Measurements from ENCODE around the gene GMPPA. TPM values are rescaled to one million over a fixed set of nuclear protein-coding genes. Genes with fewer than 3 reads are reported as not detected.

GMPPA gene
- polyA plus RNA-seq, 2 of the 4 experiments (the other 2 are of a cell fraction): 36.2 to 46.2 TPM

DNA sequence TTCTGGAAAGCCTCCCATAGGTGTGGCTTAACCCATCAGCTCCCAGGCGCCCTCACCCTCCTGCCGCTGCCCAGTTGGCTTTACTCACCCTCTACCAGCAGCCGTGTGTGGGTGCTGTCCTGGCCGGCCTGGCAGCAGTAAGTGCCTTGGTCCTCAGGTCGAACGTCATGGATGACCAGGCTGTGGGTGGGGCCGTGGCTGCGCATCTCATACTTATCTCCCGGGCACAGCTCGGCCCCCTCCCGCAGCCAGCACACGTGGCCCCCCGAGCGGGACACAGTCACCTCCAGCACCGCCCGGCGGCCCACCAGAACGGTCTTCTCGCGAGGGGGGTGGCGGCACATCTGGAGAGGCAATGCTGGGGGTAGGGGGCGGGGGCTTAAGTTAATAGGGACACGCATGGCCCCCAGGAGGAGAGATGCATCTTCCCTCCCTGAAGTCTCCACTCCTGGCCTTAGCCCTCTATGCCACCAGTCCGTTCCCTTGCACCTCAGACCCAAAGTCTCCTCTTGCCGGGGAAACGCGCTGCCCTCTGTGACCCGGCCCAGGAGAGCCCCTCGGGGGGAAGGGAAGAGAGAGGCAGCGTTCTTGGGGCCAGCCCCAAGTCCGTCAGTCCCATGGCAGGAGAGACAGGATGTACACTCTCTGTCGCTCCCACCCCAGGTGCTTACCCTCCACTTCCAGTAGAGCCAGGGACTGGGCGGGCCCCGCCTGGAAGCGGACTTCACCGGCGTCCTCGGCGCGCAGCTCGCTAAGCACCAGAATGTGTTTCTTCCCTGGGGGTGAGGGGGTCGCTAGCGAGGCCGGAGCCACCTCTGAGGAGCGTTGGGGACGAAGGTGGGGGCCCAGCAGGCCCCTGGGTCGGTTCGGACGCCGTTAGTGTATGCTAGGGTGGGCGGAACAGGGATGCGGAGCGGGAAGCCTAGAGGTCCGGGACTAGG, 53.0 kb downstream of the GMPPA start:
- WGBS (ENCODE audit: missing lambda C conversion rate): 6% methylated on average over 25 of the region's 54 CpGs
- FAIRE-seq (no peak), DNase-seq (ENCODE audit: low read depth in 1 of 2, low spot score in 1 of 2) (peak in 1 of 2 experiments; percentile 52), ATAC-seq (peak; percentile 61 to 69)
- H3K27ac ChIP-seq: peak overlapping the region; percentile 70 to 81; a peak in 4 of 6 replicates
- ChIA-PET POLR2A (interaction anchor here (1.1 to 1.2 kb wide), 3 partner anchors 8 to 46 kb away, joined by 3 read pairs; partner anchors contain the start of genes CHPF, OBSL1, STK11IP and TMEM198), CTCF (interaction anchor here (1.0 to 5.8 kb wide), 9 partner anchors 8 to 90 kb away, joined by 3 to 51 read pairs (median 7); partner anchors contain the start of genes CHPF and TMEM198)
- H3K4me3 ChIP-seq: peak overlapping the region; percentile 76
- no peaks in the 10 kb centered on the region for H3K9me3 ChIP-seq
- H3K4me2 ChIP-seq: peak overlapping the region; percentile 100
- TF ChIP-seq NR3C1 (IDR thresholded peaks at IDR 0.05) (no peak), RNF2 (IDR thresholded peaks at IDR 0.05; ENCODE audit: borderline replicate concordance, low read depth) (0 out of 2 replicates have a peak, but pooled peaks have one; percentile 24)
- peaks cover 16% of the 10 kb centered on the region for H3K4me1 ChIP-seq

GRCh38 chr2:219552382-219553167, 53.9 kb downstream of the GMPPA start:
- ATAC-seq: peak; percentile 76 to 90
- POLR2A ChIA-PET: interaction anchor here (1.1 to 1.2 kb wide), 3 partner anchors 8 to 45 kb away, joined by 3 read pairs; partner anchors contain the start of genes CHPF, OBSL1, STK11IP and TMEM198
- H3K9me3 ChIP-seq: no peaks in the 10 kb centered on the region
- H3K4me3 ChIP-seq: peak overlapping the region; percentile 76
- peak; percentile 75 to 80 for DNase-seq (ENCODE audit: low read depth in 1 of 2, low spot score in 1 of 2)
- peak overlapping the region; percentile 70 to 81 for H3K27ac ChIP-seq
- 26% methylated on average over 21 of the region's 99 CpGs for whole genome bisulfite sequencing (ENCODE audit: missing lambda C conversion rate)
- FAIRE-seq: no peak
- TF ChIP-seq MYC (IDR thresholded peaks at IDR 0.05; ENCODE audit: borderline replicate concordance, low read length) (no peak), RAD21 (conservative IDR thresholded peaks at IDR 0.05 in 1 of 2, IDR thresholded peaks at IDR 0.05 in 1 of 2) (no peak), CEBPB (IDR thresholded peaks at IDR 0.05) (no peak), EHF (CRISPR knock-in tag; IDR thresholded peaks at IDR 0.05) (no peak), PHF8 (IDR thresholded peaks at IDR 0.05; ENCODE audit: borderline replicate concordance, low read depth) (no peak), MAZ (IDR thresholded peaks at IDR 0.05; ENCODE audit: borderline replicate concordance, low read depth, low read length) (no peak), BCL3 (IDR thresholded peaks at IDR 0.05) (no peak), ESRRA (IDR thresholded peaks at IDR 0.05; ENCODE audit: borderline replicate concordance, low read length) (no peak), SMC3 (IDR thresholded peaks at IDR 0.05) (no peak), RNF2 (IDR thresholded peaks at IDR 0.05; ENCODE audit: borderline replicate concordance, low read depth) (0 out of 2 replicates have a peak, but pooled peaks have one; percentile 22), E2F6 (IDR thresholded peaks at IDR 0.05; ENCODE audit: borderline replicate concordance, low read depth) (peak; percentile 79; the same call in 1 of the 2 replicates), ZNF302 (CRISPR knock-in tag; IDR thresholded peaks at IDR 0.05) (no peak), FOSB (CRISPR knock-in tag; IDR thresholded peaks at IDR 0.05) (no peak), MAX (IDR thresholded peaks at IDR 0.05) (peak; percentile 79), ZFP36 (IDR thresholded peaks at IDR 0.05; ENCODE audit: borderline replicate concordance, partially characterized antibody) (no peak), NR3C1 (IDR thresholded peaks at IDR 0.05) (no peak), RFX5 (IDR thresholded peaks at IDR 0.05) (no peak), POLR2A (IDR thresholded peaks at IDR 0.05; ENCODE audit: low read length) (peak; percentile 31), CTCF (IDR thresholded peaks at IDR 0.05) (no peak), HOXB13 (CRISPR knock-in tag; IDR thresholded peaks at IDR 0.05; ENCODE audit: low read depth) (peak; percentile 27; the same call in 1 of the 2 replicates), KDM5A (IDR thresholded peaks at IDR 0.05) (no peak)
- TF ChIP-seq, protein P1, sequence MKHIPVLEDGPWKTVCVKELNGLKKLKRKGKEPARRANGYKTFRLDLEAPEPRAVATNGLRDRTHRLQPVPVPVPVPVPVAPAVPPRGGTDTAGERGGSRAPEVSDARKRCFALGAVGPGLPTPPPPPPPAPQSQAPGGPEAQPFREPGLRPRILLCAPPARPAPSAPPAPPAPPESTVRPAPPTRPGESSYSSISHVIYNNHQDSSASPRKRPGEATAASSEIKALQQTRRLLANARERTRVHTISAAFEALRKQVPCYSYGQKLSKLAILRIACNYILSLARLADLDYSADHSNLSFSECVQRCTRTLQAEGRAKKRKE (CRISPR knock-in tag; IDR thresholded peaks at IDR 0.05; ENCODE audit: low read depth): no peak
- H3K4me1 ChIP-seq: peaks cover 16% of the 10 kb centered on the region
- peak overlapping the region; percentile 100 for H3K4me2 ChIP-seq
- CTCF ChIA-PET: interaction anchor here (1.5 to 5.8 kb wide), 6 partner anchors 8 to 89 kb away, joined by 3 to 51 read pairs (median 12); partner anchors contain the start of genes CHPF and TMEM198

Data from A549 (cell line).